Tongue (tissue), 2 donors: ENCODE data around the gene RNF126. TPM values are rescaled to one million over a fixed set of nuclear protein-coding genes. Genes with fewer than 3 reads are reported as not detected.

Experiments
- DNase-seq: peaks from one replicate; pipeline ENCODE4 v3.0.0-alpha.2; 2015
- total RNA-seq: library from RNA; depleted of rRNA; stranded (reverse); fragments of >200 nt; gene quantifications from one replicate; pipeline ENCODE4 v1.2.3, GENCODE V29; 2014

Gene RNF126
- total RNA-seq, 1 donor from 2014 or later = 30.9 TPM

DNA sequence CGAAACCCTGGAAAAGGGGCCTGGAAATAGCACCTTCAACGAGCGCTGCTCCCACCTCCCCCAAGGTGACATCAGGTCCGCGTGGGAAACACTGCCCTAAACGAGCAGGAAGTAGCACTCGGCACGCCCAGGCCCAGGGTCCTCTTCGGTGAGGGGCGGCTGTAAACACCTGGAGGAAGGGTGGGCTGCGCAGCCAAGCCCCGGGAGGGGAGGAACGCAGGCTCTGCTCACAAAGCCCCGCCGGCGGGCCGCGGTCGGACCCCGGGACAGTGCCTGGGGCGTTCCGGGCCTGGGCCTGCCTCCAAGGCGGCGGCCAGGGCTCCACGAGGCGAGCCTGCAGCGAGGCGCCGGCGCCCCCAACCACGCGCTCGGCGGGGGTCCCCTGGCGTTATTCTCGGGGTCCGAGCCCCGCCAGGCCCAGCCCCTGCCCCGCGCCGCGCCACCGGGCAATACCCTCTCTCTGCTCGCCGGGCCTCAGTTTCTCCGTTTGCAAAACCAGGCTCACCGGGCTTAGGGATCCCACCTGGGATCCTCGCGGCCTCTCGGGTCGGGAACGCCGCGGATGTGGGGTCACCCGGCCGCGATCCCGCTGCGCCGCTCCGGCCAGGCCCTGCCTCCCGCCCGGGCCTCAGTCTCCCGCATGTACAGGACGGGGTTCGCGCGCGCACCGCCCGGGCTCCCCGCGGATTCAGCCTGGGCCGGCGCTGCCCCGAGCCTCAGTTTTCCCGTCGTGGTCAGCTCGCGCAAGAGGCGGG lies 630 bp downstream of the RNF126 start:
- peak; percentile 53 for DNase-seq

DNA sequence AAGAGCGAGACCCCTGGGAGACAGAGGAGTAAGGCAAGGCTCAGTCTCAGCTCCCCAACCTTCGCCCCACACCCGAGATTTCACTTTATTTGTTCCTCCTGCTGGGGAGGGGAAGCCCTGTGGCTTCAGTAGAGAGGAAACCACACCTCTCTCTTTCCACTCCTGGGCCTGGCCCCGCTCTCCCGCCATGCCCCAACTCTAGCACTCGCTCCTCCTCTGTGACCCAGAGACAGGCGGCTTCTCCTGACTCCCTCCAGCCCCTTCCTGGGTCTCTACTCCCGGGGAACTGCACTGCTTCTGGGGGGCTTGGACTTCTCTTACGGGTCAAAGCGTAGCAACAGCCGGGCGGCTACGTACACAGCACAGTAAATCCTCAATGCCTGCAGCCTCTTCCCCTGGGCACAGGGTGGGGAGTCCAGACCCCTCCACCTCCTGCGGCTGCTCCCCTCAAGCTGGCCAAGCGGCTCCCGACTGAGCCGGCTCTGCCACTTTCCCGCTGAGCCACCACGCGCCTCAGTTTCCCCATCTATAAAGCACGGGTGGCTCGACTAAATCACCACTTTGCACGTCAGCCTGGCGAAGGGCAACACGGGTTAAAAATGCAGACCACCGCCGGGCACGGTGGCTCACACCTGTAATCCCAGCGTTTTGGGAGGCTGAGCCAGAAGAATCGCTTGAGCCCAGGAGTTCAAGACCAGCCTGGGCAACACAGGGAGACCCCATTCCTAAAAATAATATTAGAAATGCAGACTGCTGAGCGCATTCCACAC lies 1.4 kb downstream of the RNF126 start:
- no peak for DNase-seq

DNA sequence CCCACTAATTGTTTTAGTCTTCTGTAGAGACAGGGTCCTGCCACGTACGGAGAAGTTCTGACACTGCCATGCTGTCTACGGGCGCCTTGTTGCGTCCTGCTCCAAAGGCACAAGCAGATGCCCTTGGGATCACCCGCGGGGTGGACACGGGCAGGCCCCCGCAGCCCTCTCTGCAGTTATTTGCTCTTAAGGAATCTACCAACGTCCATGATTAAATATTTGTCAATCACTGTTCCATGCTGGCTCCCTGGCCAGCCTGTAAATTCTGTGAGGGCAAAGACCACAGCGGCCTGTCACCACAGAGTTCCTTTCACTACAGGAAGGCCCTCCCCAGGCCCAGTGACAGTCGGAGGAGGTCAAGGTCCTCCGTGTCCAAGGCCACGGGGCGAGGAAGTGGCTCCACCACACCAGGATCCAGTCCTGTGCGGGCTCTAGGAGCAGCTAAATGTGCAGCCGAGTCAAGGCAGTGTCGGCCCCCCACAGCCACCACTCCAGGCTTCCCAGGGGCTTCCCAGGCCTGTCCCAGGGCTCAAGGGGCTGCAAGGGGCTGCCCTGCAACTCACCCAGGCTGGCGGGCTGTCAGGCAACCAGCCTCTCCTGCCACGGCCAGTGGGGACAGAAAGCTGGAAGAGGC lies 2.1 kb downstream of the RNF126 start:
- DNase-seq = no peak

DNA sequence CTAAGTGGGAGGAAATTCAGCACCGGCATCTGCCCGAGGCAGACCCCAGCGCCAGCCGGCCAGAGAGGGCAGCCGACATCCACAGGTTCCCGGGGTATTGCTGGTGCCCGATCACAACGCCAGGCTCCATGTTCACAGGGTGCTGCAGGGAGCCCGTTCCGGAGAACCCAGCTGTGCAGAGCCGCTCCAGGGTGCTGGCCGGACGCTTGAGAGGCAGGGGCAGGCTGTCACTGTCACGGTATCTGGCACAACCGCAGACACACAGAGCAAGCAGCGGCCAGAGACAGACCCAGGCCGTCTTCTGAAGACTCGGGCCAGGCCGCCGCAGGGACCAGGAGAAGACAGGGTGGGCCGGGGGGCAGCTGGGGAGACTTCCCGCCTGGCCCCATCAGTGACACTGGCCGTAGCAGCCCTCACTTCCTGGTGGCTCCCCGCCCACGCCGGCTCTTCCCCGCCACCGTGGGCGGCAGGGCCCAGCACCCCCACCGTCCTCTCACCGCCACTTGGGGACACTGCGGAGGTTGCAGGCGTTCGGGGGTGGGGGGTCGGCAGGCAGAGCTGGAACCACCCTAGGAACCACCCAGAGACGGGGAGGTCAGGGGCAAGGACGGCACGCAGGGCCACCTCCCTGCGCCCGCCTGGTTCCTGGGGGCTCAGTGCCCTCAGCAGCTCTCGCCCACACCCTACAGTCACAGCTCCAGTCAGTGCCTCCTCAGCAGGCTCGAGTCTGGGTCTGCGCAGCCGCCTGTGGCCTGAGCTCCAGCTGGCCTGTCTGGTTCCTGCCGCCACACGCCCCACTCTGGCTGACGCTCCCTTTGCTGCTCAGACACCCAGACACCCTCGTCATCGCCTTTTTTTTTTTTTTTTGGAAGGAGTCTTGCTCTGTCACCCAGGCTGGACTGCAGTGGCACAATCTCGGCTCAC lies 3.8 kb downstream of the RNF126 start:
- DNase-seq = no peak

DNA sequence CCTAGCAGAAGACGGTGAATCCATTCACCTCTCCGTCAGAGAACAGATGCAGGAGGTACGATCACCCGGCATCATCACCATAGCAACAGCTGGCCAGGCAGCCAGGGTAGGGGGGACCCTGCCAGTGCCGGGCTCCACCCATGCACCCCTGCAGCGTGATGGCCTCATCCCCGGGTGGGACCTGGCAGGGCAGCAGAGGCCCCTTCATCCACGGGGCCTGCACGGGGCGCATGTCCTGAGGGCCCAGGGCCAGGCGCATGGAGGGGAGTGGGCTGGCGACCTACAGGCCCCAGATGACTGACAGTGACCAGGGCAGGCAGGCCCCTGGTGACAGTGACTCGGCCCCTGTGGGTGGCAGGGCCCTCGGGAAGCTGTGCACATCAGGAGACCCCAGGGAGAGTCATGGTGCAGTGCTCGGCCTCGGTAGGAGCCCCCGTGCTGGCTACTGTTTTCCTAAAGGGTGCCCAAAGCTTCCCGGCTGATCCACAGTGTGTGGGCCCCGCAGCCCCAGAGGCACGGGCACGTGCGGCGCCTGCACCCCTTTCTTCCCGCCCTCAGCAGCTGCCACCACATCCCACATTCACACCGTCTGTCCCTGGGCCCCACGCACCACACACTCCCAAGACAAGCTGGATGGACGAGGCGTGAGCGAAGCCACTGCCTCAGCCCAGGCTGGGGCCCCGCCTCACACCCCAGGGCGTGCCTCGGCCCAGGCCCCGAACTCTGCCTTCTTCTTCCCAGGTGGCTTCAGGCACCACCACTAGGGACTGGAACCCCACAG lies 4.8 kb downstream of the RNF126 start:
- no peak for DNase-seq

DNA sequence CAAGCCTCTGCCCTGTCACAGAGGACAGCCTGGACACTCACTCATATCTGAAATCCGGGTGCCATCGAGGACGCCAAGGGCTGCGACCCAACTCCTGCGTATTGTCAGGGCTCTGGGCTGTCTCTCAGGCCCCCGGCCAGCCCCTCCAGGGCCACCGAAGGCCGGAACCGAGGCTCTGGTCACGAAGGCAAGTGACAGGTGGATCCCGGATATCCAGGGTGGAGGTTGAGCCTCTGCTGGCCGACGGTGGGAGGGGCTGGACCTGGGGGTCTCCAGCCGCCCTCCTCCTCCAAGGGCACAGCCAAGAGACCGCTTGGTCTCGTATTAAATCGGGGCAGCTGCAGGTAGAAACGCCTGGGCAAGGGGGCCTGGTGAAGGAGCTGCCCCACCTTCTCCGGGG lies 5.4 kb downstream of the RNF126 start:
- DNase-seq = no peak

DNA sequence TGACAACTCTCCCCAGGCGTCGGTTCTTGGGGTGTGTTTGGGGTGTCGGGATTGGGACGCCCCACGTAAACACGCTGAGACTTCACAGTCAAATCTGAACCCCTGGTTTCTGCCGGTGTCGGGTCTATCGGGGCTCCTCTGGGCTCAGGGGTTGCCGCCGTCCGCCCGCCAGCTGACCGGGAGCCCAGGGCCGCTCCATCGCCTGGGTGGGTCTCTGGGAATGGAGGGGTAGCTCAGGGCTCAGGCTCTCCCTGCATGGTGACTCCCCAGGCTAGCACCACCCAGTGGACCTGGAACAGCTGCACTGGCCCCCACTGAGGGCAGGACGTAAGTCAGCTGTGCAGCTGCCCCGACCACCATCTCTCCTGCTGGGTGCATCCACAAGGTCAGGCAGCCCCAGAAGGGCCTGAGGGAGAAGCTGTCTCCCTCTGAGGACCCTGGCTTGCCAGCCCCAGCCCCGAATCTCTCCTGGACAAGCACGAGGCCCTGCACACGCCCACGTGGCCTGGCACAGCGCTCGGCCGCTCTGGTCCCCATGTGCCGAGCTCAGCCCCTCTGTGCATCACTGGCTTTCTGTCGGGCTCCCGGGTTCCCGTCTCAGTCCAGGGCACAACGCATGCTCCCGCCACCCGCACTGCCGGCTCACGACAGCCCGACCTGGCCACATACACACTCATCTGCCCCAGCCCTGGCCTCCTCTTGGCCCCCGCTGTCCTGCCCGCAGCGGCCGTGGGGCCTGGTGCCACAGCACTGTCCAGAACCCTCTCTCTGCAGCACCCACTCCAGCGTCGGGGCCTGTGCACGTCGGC lies 6.1 kb downstream of the RNF126 start:
- DNase-seq = no peak

DNA sequence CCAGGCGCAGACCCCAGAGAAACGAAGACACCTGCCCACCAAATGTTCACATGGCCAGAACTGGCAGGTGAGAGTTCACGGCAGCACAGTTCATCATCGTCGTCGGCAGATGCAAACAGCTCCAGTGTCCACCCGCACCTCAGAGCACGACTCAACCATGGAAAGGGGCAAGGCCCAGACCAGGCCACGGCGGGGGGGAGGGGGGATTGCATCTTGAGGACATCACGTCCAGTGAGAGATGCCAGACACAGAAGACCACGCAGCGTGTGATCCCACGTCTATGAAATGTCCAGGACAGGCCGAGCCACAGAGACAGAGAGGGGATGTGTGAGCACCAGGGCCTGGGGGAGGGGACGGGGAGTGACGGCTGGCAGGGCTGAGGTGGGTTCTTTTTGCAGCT lies 7.3 kb downstream of the RNF126 start:
- no peak for DNase-seq

DNA sequence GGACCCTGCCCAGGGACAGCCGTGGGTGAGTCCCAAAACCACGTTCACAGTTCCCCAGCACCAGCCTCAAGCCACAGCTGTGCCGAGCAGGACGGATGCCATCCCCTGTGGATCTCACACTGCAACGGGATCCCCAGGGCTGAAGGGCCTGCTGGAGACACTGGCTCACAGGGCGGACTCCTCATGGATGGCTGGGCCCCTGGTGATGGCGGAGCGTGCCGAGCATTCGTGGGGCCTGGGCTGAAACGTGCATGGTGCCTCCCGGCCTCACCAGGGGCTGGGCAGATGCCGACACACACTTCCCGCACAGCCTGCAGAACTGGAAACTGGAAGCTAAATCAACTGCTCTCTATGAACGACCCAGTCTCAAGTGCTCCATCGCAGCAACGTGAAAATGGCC lies 9.6 kb downstream of the RNF126 start:
- no peak for DNase-seq

DNA sequence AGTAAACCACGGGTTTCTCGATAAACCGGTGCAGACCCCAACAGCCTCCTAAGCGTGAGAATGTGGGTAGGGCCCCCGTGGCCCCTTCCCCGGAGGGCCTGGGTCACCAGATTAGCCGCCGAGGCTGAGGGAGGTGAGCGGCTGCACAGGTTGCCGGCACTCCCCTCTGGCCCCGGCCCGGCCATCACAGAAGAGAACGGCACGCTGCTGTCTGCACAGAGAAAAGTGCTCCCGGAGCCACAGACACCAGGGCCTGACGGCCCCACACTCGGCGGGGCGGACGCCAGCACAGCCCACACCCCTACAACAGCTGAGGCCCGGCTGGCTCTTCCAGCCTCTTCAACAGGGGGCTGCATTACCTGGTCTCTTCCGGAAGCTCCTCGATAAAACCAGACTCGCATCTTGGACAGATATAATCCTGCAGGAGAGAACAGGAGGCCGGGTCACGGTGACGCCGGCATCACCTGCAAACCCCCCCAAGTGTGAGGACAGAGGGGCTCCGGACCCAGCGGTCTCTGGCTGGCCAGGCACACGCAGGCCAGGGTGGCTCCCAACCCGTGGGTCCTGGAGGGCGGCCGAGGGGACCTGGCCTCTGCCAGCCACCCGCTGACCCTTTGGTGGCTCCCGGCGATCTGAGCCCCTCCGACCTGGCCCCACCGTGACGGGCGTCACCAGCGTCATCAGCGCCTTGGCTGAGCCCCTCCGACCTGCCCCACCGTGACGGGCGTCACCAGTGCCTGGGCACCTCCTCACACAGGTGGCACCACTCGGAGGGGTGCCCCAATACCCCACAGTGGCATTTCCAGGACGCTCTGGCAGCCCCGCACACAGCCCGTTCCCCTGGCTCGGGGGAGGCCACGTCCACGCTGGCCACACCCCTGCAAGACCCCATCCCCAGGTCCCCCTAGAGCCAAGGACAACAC lies 10.3 kb downstream of the RNF126 start:
- DNase-seq = no peak

DNA sequence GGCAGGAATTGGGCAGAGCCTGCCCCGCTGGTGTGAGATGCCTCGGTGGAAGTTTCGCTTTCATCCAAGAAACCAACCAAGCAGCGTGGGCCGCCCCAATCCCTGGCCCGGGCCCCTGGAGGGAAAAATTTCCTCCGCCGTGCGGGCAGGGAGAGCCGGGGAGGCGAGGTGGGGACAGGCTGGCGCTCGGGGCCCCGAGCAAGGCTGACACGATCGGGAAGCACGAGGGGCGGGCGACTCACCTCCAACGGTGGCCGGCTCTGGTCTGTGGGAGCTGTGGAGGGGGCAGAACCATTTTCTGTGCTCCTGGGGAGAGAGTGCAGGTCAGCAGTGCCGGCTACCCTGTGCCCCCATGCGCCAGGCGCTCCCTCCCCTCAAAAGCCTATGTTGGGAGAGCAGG lies 11.0 kb downstream of the RNF126 start:
- DNase-seq = no peak

DNA sequence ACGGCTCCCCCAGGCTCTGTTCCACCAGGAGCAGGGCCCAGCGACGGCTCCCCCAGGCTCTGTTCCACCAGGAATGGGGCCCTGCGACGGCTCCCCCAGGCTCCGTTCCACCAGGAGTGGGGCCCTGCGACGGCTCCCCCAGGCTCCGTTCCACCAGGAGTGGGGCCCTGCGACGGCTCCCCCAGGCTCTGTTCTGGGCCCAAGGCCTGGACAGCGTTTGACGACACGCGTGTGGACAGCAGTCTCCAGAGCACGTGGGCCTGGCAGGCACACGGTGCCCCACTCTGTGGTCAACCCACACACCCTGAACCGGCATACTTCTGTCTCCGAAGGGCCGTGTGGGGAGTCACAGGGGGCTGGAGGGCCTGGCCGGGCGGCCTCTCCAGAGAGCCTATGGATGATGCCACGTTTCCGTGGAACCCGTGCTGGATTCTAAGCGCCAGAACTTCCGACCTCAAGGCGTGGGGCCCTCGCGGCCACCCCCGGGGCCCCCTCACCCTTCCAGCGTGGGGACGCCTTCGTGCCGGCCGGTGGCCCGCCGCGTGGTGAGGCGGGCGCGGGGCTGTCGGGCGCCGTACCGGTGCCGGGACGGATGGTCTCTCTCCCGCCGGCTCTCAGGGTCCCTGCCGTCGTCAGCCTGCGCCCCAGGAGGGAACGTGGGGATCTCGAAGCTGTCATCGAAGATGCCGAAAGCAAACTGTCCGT lies 11.7 kb downstream of the RNF126 start:
- no peak for DNase-seq

DNA sequence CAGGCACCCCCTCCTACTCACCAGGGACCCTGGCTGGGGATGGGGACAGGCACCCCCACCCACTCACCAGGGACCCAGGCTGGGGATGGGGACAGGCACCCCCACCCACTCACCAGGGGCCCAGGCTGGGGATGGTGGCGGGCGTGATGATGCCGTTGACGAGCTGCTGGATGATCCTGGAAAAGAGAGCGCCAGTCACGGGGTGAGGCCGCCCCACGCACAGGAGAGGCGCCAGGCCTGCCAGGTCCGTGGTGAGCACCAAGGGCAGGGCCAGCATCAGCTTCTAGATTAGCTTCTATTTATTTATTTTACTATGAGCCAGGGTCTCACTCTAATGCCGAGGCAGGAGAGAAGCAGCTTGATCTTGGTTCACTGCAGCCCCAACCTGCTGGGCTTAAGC lies 12.9 kb downstream of the RNF126 start:
- DNase-seq = no peak

DNA sequence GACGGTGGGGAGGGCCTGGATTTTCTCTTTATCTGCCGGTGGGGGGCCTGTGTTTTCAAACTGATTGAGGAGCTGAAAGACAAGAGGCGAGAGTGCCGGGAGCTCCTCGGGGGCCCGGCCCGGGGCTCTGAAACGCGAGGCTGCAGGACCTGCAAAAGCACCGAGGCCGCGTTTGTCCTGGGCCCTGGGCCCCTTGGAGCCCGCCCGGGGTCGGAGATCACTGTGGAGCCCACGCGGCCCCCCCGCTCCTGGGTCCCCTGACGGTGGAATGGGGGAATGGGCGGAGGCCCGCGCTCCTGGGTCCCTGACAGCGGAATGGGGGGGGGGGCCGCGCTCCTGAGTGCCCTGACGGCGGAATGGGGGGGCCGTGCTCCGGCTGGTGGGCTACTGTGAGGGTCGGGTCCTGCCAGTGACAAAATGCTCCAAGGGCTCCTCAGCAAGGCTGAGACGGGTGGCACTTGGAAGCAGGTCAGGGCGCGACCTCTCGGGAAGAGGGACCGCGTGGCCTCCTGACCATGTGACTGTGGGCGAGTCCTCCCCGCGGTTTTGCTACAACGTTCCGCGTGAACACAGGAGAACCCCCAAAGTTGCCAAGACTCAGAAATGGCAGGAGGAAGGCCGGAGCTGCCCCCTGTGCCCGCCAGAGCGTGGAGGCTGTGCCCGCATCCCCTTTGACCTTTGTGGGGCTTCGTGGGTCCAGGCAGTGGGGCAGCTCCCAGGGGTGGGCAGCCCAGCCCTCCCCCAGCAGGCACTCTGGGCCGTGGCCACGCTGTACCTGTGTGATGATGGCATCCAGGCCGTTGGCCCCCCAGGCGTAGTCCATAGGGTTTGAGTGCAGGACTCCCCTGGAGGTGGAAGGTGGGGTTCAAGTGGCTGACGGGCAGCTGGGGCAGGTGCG lies 13.9 kb downstream of the RNF126 start:
- DNase-seq = no peak

DNA sequence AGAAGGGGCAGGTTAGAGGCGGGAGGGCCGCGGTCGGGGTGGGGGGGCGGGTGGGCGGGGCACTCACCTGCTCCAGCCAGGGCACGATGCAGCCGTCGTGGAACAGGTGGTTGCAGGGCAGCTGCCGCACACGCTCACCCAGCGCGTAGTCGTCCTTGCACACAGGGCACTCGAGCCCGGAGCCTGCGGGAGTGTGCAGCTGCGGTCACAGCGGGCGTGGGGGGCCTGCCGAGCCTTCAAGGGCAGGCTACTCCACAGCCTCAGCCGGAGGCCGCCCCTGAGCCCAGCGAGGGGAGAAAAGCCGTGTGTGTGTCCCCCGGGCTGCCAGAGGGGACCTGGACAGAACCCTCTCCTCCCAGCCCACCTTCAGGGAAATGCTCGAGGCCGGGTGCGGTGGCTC lies 14.7 kb downstream of the RNF126 start:
- no peak for DNase-seq

DNA sequence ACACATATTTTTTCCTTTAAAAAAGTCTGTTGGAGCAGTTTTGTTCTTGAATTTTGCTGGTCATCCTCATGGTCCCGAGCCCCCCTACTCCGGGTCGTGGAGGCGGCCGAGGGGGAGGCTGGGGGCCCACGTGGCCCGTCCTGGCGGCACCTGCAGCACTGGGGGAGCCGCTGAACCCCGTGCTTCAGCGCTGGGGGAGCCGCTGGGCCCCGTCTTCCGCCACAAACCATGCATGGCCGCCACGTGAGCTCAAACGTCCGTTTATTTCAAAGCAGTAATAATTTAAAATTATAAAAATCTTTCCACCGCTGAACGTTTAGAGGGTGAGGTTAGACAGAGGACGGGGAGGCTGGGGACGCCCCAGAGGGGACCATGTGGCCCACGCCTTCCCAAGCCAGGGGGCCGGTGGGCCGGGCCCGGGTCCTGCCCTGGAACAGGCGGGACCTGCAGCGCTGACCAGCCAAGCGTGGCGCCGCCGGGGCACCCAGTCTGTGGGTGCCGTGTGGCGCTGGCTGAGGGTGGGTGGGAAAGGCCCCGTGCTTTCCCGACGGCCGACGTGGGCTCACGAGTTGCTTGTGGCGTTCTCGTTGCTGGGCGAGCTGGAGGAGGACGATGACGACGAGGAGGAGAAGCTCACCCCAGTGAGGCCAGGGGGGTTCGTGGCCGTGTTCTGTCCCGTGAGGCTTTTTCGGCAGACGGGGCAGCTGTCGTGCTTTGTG lies 15.3 kb downstream of the RNF126 start:
- DNase-seq = no peak
